ENCODE results near the gene ZNF836.

ZNF836 gene

GRCh38 chr19:52112624-52113023, 58.8 kb downstream of the ZNF836 start:
- no peak for TF ChIP-seq REST (IDR thresholded peaks at IDR 0.05; ENCODE audit: insufficient replicate concordance, low read depth)
- TF ChIP-seq, protein P1, sequence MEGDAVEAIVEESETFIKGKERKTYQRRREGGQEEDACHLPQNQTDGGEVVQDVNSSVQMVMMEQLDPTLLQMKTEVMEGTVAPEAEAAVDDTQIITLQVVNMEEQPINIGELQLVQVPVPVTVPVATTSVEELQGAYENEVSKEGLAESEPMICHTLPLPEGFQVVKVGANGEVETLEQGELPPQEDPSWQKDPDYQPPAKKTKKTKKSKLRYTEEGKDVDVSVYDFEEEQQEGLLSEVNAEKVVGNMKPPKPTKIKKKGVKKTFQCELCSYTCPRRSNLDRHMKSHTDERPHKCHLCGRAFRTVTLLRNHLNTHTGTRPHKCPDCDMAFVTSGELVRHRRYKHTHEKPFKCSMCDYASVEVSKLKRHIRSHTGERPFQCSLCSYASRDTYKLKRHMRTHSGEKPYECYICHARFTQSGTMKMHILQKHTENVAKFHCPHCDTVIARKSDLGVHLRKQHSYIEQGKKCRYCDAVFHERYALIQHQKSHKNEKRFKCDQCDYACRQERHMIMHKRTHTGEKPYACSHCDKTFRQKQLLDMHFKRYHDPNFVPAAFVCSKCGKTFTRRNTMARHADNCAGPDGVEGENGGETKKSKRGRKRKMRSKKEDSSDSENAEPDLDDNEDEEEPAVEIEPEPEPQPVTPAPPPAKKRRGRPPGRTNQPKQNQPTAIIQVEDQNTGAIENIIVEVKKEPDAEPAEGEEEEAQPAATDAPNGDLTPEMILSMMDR (IDR thresholded peaks at IDR 0.05; ENCODE audit: insufficient read depth, low read length) = no peak

DNA sequence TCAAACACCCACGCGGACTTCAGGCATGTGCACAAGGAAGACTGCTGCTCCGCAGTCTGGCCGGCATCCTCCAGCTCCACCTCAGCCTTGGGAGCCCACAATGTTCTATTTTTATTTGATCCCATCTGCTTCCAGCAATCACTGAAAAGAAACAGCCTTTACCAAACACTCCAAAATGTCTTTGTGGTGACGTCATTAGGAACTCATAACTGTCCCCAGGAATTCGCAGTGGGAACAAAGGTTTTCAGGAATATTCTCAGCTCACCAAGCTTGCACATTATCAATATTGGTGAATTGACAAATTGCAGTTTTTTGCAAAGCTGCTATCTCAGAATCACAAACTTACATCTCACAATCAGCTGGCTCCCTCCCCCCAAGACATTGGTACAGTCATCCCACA, 60.6 kb downstream of the ZNF836 start:
- no peak for DNase-seq (ENCODE audit: low read depth in 1 of 2, low spot score in 1 of 2)
- Histone ChIP-seq H3K4me3 (replicated peaks; ENCODE audit: insufficient read depth, low read length) (no peak overlapping the region), H3K27ac (replicated peaks) (no peak overlapping the region), H3K27me3 (ENCODE audit: insufficient read depth, poor library complexity, severe bottlenecking) (no peaks in the 10 kb centered on the region)
- TF ChIP-seq, protein P1 (IDR thresholded peaks at IDR 0.05; ENCODE audit: insufficient read depth, low read length) = no peak
- TF ChIP-seq GABPA (IDR thresholded peaks at IDR 0.05; ENCODE audit: low read depth) = no peak
- TF ChIP-seq POLR2AphosphoS5 (IDR thresholded peaks at IDR 0.05; ENCODE audit: low read depth) = no peak
- TF ChIP-seq REST (IDR thresholded peaks at IDR 0.05; ENCODE audit: insufficient replicate concordance, low read depth) = no peak
- no peak for TF ChIP-seq SPI1 (IDR thresholded peaks at IDR 0.05; ENCODE audit: borderline replicate concordance, low read depth)

More at GRCh38 chr19:52112624-52113023, 58.8 kb downstream of the ZNF836 start:
- Histone ChIP-seq H3K27me3 (ENCODE audit: insufficient read depth, poor library complexity, severe bottlenecking) (no peaks in the 10 kb centered on the region), H3K4me3 (replicated peaks; ENCODE audit: insufficient read depth, low read length) (no peak overlapping the region), H3K27ac (replicated peaks) (no peak overlapping the region)
- DNase-seq (ENCODE audit: low read depth in 1 of 2, low spot score in 1 of 2) = no peak
